CD4-positive, alpha-beta T cell treated with Interleukin-6 at 100 ng/mL for 8 hours (primary cell): ENCODE measurements around the gene NKAIN2.

ENCODE experiments used
- DNase-seq: peaks from one replicate; pipeline ENCODE4 v3.0.0-alpha.2; 2020; ENCODE audit warnings: mixed read lengths, low spot score

Gene NKAIN2

GRCh38 chr6:124577734-124578281, 774.1 kb downstream of the NKAIN2 start:
- DNase-seq, result no peak

GRCh38 chr6:124590001-124590400, 786.3 kb downstream of the NKAIN2 start:
- no peak for DNase-seq

- DNase-seq, result no peak
Measured at GRCh38 chr6:124599656-124600055, 796.0 kb downstream of the NKAIN2 start.

- DNase-seq, result no peak
Measured at GRCh38 chr6:124604719-124605118, 801.1 kb downstream of the NKAIN2 start.

GRCh38 chr6:124607119-124607627, 803.5 kb downstream of the NKAIN2 start:
- no peak for DNase-seq

- no peak for DNase-seq
Measured at GRCh38 chr6:124613031-124613430, 809.4 kb downstream of the NKAIN2 start.

- no peak for DNase-seq
Measured at GRCh38 chr6:124622351-124622750, 818.7 kb downstream of the NKAIN2 start.

GRCh38 chr6:124633655-124634054, 830.0 kb downstream of the NKAIN2 start:
- DNase-seq, result no peak

- no peak for DNase-seq
Measured at GRCh38 chr6:124640432-124640831, 836.8 kb downstream of the NKAIN2 start.

- DNase-seq, result no peak
Measured at GRCh38 chr6:124655866-124656265, 852.2 kb downstream of the NKAIN2 start.

- no peak for DNase-seq
Measured at GRCh38 chr6:124658053-124658452, 854.4 kb downstream of the NKAIN2 start.

GRCh38 chr6:124659427-124659826, 855.8 kb downstream of the NKAIN2 start:
- DNase-seq, result no peak

GRCh38 chr6:124660185-124660584, 856.5 kb downstream of the NKAIN2 start:
- DNase-seq, result no peak

- DNase-seq, result no peak
Measured at GRCh38 chr6:124661097-124661661, 857.5 kb downstream of the NKAIN2 start.

- DNase-seq, result no peak
Measured at GRCh38 chr6:124668028-124668427, 864.4 kb downstream of the NKAIN2 start.

- no peak for DNase-seq
Measured at GRCh38 chr6:124669713-124670480, 866.2 kb downstream of the NKAIN2 start.

GRCh38 chr6:124670801-124671200, 867.1 kb downstream of the NKAIN2 start:
- no peak for DNase-seq

- no peak for DNase-seq
Measured at GRCh38 chr6:124671324-124671723, 867.7 kb downstream of the NKAIN2 start.

- no peak for DNase-seq
Measured at GRCh38 chr6:124674042-124674441, 870.4 kb downstream of the NKAIN2 start.

GRCh38 chr6:124676033-124676432, 872.4 kb downstream of the NKAIN2 start:
- no peak for DNase-seq

GRCh38 chr6:124677874-124678273, 874.2 kb downstream of the NKAIN2 start:
- no peak for DNase-seq

GRCh38 chr6:124679387-124679786, 875.7 kb downstream of the NKAIN2 start:
- no peak for DNase-seq

GRCh38 chr6:124682751-124683150, 879.1 kb downstream of the NKAIN2 start:
- DNase-seq, result no peak
